K562 (cell line): ENCODE data around the gene TBL1X. TPM values are rescaled to one million over a fixed set of nuclear protein-coding genes. Genes with fewer than 3 reads are reported as not detected.

Source experiments
- ATAC-seq: fragments of 200-7000 bp; cut with Tn5 transposase; 3 replicates; pipeline ENCODE4 v1.9.1; 2020; ENCODE audit warnings: moderate library complexity
- BruUV-seq: library from RNA; stranded (reverse); fragments of 400-500 nt; replicated peaks from 2 replicates; lab custom pipeline; 2021; lab: Mats Ljungman, UMichigan
- CTCF ChIA-PET: fragments of 300-600 bp; formaldehyde crosslinking; extraction: SDS; loops from one replicate; lab custom pipeline; 2021; ENCODE audit warnings: low intra/inter-chr PET ratio; lab: Yijun Ruan, JAX
- POLR2A ChIA-PET: fragments of 300-600, 350-650 bp; sonication (Branson Sonifier 250); formaldehyde crosslinking; extraction: SDS; loops from one replicate; lab custom pipeline; 2021; ENCODE audit warnings: antibody characterized with exemption, inconsistent platforms; lab: Yijun Ruan, JAX
- DNase-seq, 4 experiments: peaks; one replicate each; pipeline versions ENCODE4 v3.0.0 to v3.0.0-alpha.2; 2011 to 2018; ENCODE audit warnings: low spot score in 3 of 4, mixed read lengths in 3 of 4; ENCODE audit errors: extremely low read depth in 1 of 4
- FAIRE-seq: peaks from 2 replicates; lab custom pipeline; 2011; peaks lifted over from hg19 to GRCh38; lab: Jason Lieb, UNC
- H2AFZ ChIP-seq: 2 replicates; pipeline ENCODE4 v1.6.0; 2011; ENCODE audit warnings: low read depth, low read length, control low read depth, inconsistent platforms
- H3K27ac ChIP-seq: fragments of 200-600 bp; 3 replicates; pipeline ENCODE4 v1.8.0; 2011; ENCODE audit warnings: low read depth, mild to moderate bottlenecking, control low read depth, inconsistent platforms, low read length, moderate library complexity, mixed read lengths; ENCODE audit errors: extremely low read depth
- H3K27me3 ChIP-seq, 2 experiments: fragments of 300-600 bp in 1 of 2; 2 replicates in 1 of 2; 3 replicates in 1 of 2; pipeline versions ENCODE4 v1.6.0 to v1.8.0; 2011; ENCODE audit warnings: inconsistent platforms in 2 of 2, low read length in 2 of 2, mild to moderate bottlenecking in 1 of 2, mixed read lengths in 1 of 2, moderate library complexity in 1 of 2; ENCODE audit not compliant: control insufficient read depth in 2 of 2, insufficient read depth in 2 of 2
- H3K36me3 ChIP-seq: fragments of 300-600 bp; 3 replicates; pipeline ENCODE4 v1.8.0; 2011; ENCODE audit warnings: mild to moderate bottlenecking, low read length, inconsistent platforms; ENCODE audit not compliant: control insufficient read depth, insufficient read depth
- H3K4me1 ChIP-seq, 2 experiments: fragments of 200-600 bp in 1 of 2; replicated peaks in 1 of 2; 2 replicates in 1 of 2; 3 replicates in 1 of 2; pipeline versions ENCODE4 v1.5.1 to v1.8.0; 2011; ENCODE audit warnings: inconsistent platforms in 2 of 2, low read length in 2 of 2, mild to moderate bottlenecking in 1 of 2, mixed read lengths in 1 of 2, moderate library complexity in 1 of 2; ENCODE audit not compliant: control insufficient read depth in 2 of 2, insufficient read depth in 2 of 2
- H3K4me2 ChIP-seq: 2 replicates; pipeline ENCODE4 v1.6.1; 2011; ENCODE audit warnings: low read length, control low read depth, inconsistent platforms, mixed read lengths; ENCODE audit not compliant: insufficient read depth
- H3K4me3 ChIP-seq: fragments of 200-600 bp; sonication (generic), shearing (Covaris generic); 2 replicates; pipeline ENCODE4 v1.5.1; 2016; ENCODE audit warnings: control low read depth, inconsistent platforms
- H3K79me2 ChIP-seq: fragments of 200-600 bp; 3 replicates; pipeline ENCODE4 v1.8.0; 2011; ENCODE audit warnings: low read length, inconsistent platforms; ENCODE audit not compliant: control insufficient read depth, insufficient read depth
- H3K9ac ChIP-seq, 2 experiments: 2 replicates each; pipeline versions ENCODE4 v1.6.0 to v1.6.1; 2011; ENCODE audit warnings: low read depth in 2 of 2, low read length in 2 of 2, control low read depth in 1 of 2, inconsistent platforms in 1 of 2, mild to moderate bottlenecking in 1 of 2, mixed read lengths in 1 of 2; ENCODE audit not compliant: insufficient read depth in 1 of 2
- H3K9me1 ChIP-seq: one replicate; pipeline ENCODE4 v1.6.0; 2011; ENCODE audit warnings: inconsistent platforms, mild to moderate bottlenecking, low read length, moderate library complexity; ENCODE audit not compliant: control insufficient read depth, insufficient read depth
- H3K9me3 ChIP-seq: replicated peaks from 2 replicates; pipeline ENCODE4 v1.5.1; 2011; ENCODE audit warnings: low read depth, low read length, inconsistent platforms; ENCODE audit not compliant: control insufficient read depth, insufficient read depth
- H4K20me1 ChIP-seq: replicated peaks from 2 replicates; pipeline ENCODE4 v1.6.1; 2011; ENCODE audit warnings: low read length, inconsistent platforms, mixed read lengths; ENCODE audit not compliant: control insufficient read depth, insufficient read depth
- ATF1 ChIP-seq, 2 experiments: fragments of 450-650 bp in 1 of 2; IDR thresholded peaks; 2 replicates each; pipeline ENCODE4 v1.6.1; 2016; ENCODE audit warnings: missing compliant biosample characterization in 1 of 2, missing genetic modification characterization in 1 of 2
- ELF4 ChIP-seq: fragments of 450-650 bp; formaldehyde crosslinking; IDR thresholded peaks from 2 replicates; pipeline ENCODE4 v1.4.0; 2022; ENCODE audit warnings: missing genetic modification characterization
- RBM17 ChIP-seq: fragments of 200-400 bp; formaldehyde crosslinking; IDR thresholded peaks from 2 replicates; pipeline ENCODE4 v1.6.1; 2017; ENCODE audit warnings: low read depth, mild to moderate bottlenecking, low read length, borderline replicate concordance
- ZNF518B ChIP-seq: fragments of 250-450 bp; sonication (Bioruptor Pico); IDR thresholded peaks from 2 replicates; pipeline ENCODE4 v1.5.0; 2021; ENCODE audit warnings: mild to moderate bottlenecking, moderate library complexity
- WGBS: fragments of 100-300 bp; shearing (Covaris generic); methylation state at CpG from one replicate; pipeline ENCODE4 v1.1.6; 2016; ENCODE audit warnings: low coverage, mixed read lengths; ENCODE audit not compliant: insufficient coverage; ENCODE audit errors: missing lambda C conversion rate; 5-methylcytosine and 5-hydroxymethylcytosine counted together
- in situ Hi-C: fragments of 300-500 bp; cut with MboI; formaldehyde crosslinking; loops from 4 replicates; pipeline ENCODE4 v1.15.0; 2018; ENCODE audit warnings: inconsistent platforms, mixed read lengths
- intact Hi-C: fragments of 100-400 bp; cut with micrococcal nuclease; formaldehyde crosslinking; loops from 2 replicates; pipeline ENCODE4 v1.14.2; 2022
- polyA plus RNA-seq, 8 experiments: library from polyadenylated mRNA; depleted of rRNA in 4 of 8; stranded (reverse) in 5 of 8; unstranded in 3 of 8; fragments of >200 nt; fragmentation: Nextera tagmentation in 2 of 8; fragmentation: Illumina TruSeq in 1 of 8; extraction: Ambion mirVana in 2 of 8; extraction: Trizol in 1 of 8; gene quantifications; 2 replicates each; pipeline versions ENCODE4 v1.2.1 to v1.2.3, GENCODE V29; 2011 to 2014; ENCODE audit warnings: inconsistent platforms in 1 of 8, missing spikeins in 1 of 8
- total RNA-seq, 7 experiments: library from RNA; depleted of rRNA in 6 of 7; stranded (reverse); fragments of >200 nt in 6 of 7; fragmentation: Illumina TruSeq in 2 of 7; extraction: Trizol in 2 of 7; gene quantifications; 2 replicates each; pipeline versions ENCODE4 v1.2.1 to v1.2.3, GENCODE V29; 2011 to 2021; ENCODE audit warnings: low replicate concordance in 1 of 7

TBL1X gene
- total and polyA plus RNA-seq, 9 of the 15 experiments (the other 6 are each of a cell fraction or from before 2014, with no cell fraction given) = 6.0 to 49.6 (median 19.7) TPM

DNA sequence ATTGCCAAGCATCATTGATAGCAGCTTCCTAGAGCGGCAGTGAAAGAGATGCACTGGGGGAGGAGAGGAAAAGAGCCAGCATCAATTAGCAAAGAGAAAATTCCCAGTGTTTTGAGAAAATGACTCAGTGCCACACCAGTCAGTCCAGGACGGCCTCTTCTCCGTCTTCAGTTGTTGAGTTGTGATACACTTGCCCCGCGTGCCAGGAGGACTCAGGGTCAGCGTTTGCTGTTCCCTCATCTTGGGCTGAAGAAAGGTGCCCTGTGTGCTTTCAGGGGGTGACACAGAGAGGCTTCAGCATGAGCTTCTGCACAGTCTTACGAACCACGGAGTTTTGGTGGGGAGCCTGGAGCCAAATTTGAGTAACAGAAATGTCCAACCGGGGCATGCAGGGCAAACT lies 218.5 kb downstream of the TBL1X start:
- TF ChIP-seq ELF4 (CRISPR knock-in tag) = no peak
- TF ChIP-seq ZNF518B = no peak
- TF ChIP-seq RBM17 = no peak
- no peak for TF ChIP-seq ATF1 (CRISPR knock-in tag; IDR thresholded peaks at IDR 0.05)
- no peak for TF ChIP-seq ATF1 (tag; IDR thresholded peaks at IDR 0.05)
- ATAC-seq (no peak), FAIRE-seq (no peak), DNase-seq (no peak)
- no peaks in the 10 kb centered on the region for H3K79me2 ChIP-seq
- H3K4me3 ChIP-seq = no peak overlapping the region
- BruUV-seq = no TSS peak
- WGBS = 92% methylated on average over 8 of the region's 9 CpGs
- no peaks in the 10 kb centered on the region for H3K27me3 ChIP-seq
- in situ Hi-C loops (no loop called here), intact Hi-C loops (no loop called here)
- no peaks in the 10 kb centered on the region for H3K9me3 ChIP-seq
- no peaks in the 10 kb centered on the region for H3K4me1 ChIP-seq
- no peaks in the 10 kb centered on the region for H3K9me1 ChIP-seq
- no peak overlapping the region for H3K4me2 ChIP-seq
- 0 out of 2 replicates have a peak, but pooled peaks cover 4% of the 10 kb centered on the region for H4K20me1 ChIP-seq
- ChIA-PET CTCF (no interaction called here), POLR2A (interaction anchor here (0.6 kb wide), 1 partner anchor 12 kb away, joined by 3 read pairs; no protein-coding TSS in a partner anchor)
- H2AFZ ChIP-seq = no peak overlapping the region
- peaks cover 11% of the 10 kb centered on the region; the same call in 2 of the 3 replicates for H3K36me3 ChIP-seq
- no peak overlapping the region for H3K27ac ChIP-seq
- H3K9ac ChIP-seq = no peak overlapping the region
